Keratinocyte (primary cell): ENCODE measurements around the gene KRTAP10-11. TPM values are rescaled to one million over a fixed set of nuclear protein-coding genes. Genes with fewer than 3 reads are reported as not detected.

Experiments
- DNase-seq: peaks from one replicate; pipeline ENCODE4 v3.0.0-alpha.2; 2011; ENCODE audit warnings: low read depth, missing footprints, low spot score
- FAIRE-seq: peaks from 2 replicates; lab custom pipeline; 2011; peaks lifted over from hg19 to GRCh38; lab: Jason Lieb, UNC
- H2AFZ ChIP-seq: 2 replicates; pipeline ENCODE4 v1.6.0; 2012; ENCODE audit warnings: low read length, control low read depth, inconsistent platforms; ENCODE audit not compliant: control insufficient read depth
- H3K27ac ChIP-seq: 2 replicates; pipeline ENCODE4 v1.5.1; 2011; ENCODE audit warnings: low read length; ENCODE audit not compliant: control insufficient read depth, insufficient read depth
- H3K27me3 ChIP-seq: 3 replicates; pipeline ENCODE4 v1.6.0; 2011; ENCODE audit warnings: low read length; ENCODE audit not compliant: control insufficient read depth, insufficient read depth; ENCODE audit errors: extremely low read depth
- H3K36me3 ChIP-seq, 2 experiments: 2 replicates in 1 of 2; 3 replicates in 1 of 2; pipeline ENCODE4 v1.5.1; 2011; ENCODE audit warnings: low read length in 2 of 2, mild to moderate bottlenecking in 1 of 2; ENCODE audit not compliant: control insufficient read depth in 2 of 2, insufficient read depth in 2 of 2; ENCODE audit errors: extremely low read depth in 1 of 2
- H3K4me1 ChIP-seq: 3 replicates; pipeline ENCODE4 v1.5.1; 2011; ENCODE audit warnings: low read length; ENCODE audit not compliant: control insufficient read depth, insufficient read depth; ENCODE audit errors: extremely low read depth
- H3K4me2 ChIP-seq: 3 replicates; pipeline ENCODE4 v1.6.0; 2011; ENCODE audit warnings: low read depth, low read length; ENCODE audit not compliant: control insufficient read depth, insufficient read depth; ENCODE audit errors: extremely low read depth
- H3K4me3 ChIP-seq, 3 experiments: fragments of 200-600 bp in 1 of 3; sonication (generic) in 1 of 3; 2 replicates in 2 of 3; 3 replicates in 1 of 3; pipeline ENCODE4 v1.5.1; 2011 to 2016; ENCODE audit warnings: low read length in 3 of 3, mild to moderate bottlenecking in 3 of 3, control low read depth in 2 of 3, inconsistent platforms in 1 of 3, low read depth in 1 of 3, mixed read lengths in 1 of 3, mixed run types in 1 of 3, moderate library complexity in 1 of 3; ENCODE audit not compliant: control insufficient read depth in 2 of 3, insufficient read depth in 2 of 3; ENCODE audit errors: extremely low read depth in 1 of 3
- H3K79me2 ChIP-seq: 2 replicates; pipeline ENCODE4 v1.6.0; 2012; ENCODE audit warnings: low read length; ENCODE audit not compliant: control insufficient read depth, insufficient read depth
- H3K9ac ChIP-seq: 3 replicates; pipeline ENCODE4 v1.6.0; 2011; ENCODE audit warnings: low read length; ENCODE audit not compliant: control insufficient read depth, insufficient read depth; ENCODE audit errors: extremely low read depth
- H3K9me1 ChIP-seq: 3 replicates; pipeline ENCODE4 v1.6.0; 2011; ENCODE audit warnings: low read length; ENCODE audit not compliant: control insufficient read depth, insufficient read depth; ENCODE audit errors: extremely low read depth
- H3K9me3 ChIP-seq: 2 replicates; pipeline ENCODE4 v1.5.1; 2012; ENCODE audit warnings: low read depth, low read length; ENCODE audit not compliant: control insufficient read depth
- H4K20me1 ChIP-seq: 3 replicates; pipeline ENCODE4 v1.6.0; 2011; ENCODE audit warnings: low read length; ENCODE audit not compliant: control insufficient read depth, insufficient read depth; ENCODE audit errors: extremely low read depth
- EZH2 ChIP-seq: IDR thresholded peaks from one replicate; pipeline ENCODE4 v1.6.1; 2012; ENCODE audit warnings: inconsistent platforms, mild to moderate bottlenecking, low read length, moderate library complexity
- dilution Hi-C: fragments of 300-500 bp; cut with MboI; formaldehyde crosslinking; loops from one replicate; pipeline ENCODE4 v1.7.0; 2020; ENCODE audit warnings: low sequenced_read_pairs; ENCODE audit not compliant: extremely low pct_ligation_motif_present
- polyA plus RNA-seq, 5 experiments: library from polyadenylated mRNA; depleted of rRNA in 3 of 5; stranded (reverse) in 3 of 5; stranded (forward) in 1 of 5; unstranded in 1 of 5; fragments of >200 nt; gene quantifications; 1 replicate in 1 of 5; 2 replicates in 3 of 5; 3 replicates in 1 of 5; pipeline versions ENCODE4 v1.2.1 to v1.2.3, GENCODE V29; 2011 to 2012; ENCODE audit warnings: missing spikeins in 2 of 5, low read depth in 1 of 5, low replicate concordance in 1 of 5
- TF ChIP-seq, protein P1 (sequence below), 3 experiments: IDR thresholded peaks in 1 of 3; conservative IDR thresholded peaks in 1 of 3; optimal IDR thresholded peaks in 1 of 3; 2 replicates in 2 of 3; 3 replicates in 1 of 3; pipeline versions ENCODE3 to v1.5.1; 2011; ENCODE audit warnings: low read length in 3 of 3, mild to moderate bottlenecking in 3 of 3, moderate library complexity in 2 of 3, control low read depth in 1 of 3, inconsistent platforms in 1 of 3; ENCODE audit not compliant: insufficient read depth in 2 of 3; ENCODE audit errors: extremely low read depth in 1 of 3

KRTAP10-11 gene
- polyA plus RNA-seq, 1 donor (not counting 4 experiments of a cell fraction or from before 2014, with no cell fraction given) = not detected

DNA sequence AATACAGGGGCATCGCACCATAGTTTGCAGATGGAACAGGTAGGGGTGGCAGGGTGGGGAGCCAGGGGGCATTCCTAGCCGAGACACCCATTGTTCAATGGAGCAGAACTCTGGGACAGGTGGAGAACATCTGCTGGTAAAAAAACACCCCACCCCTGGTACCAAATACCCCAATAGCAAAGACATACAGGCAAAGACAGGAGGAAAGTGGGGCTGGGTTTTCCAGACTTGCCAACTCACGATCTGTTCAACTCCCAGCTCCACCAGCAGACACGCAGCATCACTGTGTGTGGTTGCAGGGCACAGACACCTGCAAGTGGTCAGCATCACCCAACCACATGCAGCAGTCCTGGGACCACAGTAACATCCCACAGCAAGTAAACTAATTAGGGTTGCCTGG, 34.7 kb upstream of the KRTAP10-11 start:
- H3K4me1 ChIP-seq = peaks cover 4% of the 10 kb centered on the region
- no peak overlapping the region for H3K27ac ChIP-seq
- TF ChIP-seq, protein P1, sequence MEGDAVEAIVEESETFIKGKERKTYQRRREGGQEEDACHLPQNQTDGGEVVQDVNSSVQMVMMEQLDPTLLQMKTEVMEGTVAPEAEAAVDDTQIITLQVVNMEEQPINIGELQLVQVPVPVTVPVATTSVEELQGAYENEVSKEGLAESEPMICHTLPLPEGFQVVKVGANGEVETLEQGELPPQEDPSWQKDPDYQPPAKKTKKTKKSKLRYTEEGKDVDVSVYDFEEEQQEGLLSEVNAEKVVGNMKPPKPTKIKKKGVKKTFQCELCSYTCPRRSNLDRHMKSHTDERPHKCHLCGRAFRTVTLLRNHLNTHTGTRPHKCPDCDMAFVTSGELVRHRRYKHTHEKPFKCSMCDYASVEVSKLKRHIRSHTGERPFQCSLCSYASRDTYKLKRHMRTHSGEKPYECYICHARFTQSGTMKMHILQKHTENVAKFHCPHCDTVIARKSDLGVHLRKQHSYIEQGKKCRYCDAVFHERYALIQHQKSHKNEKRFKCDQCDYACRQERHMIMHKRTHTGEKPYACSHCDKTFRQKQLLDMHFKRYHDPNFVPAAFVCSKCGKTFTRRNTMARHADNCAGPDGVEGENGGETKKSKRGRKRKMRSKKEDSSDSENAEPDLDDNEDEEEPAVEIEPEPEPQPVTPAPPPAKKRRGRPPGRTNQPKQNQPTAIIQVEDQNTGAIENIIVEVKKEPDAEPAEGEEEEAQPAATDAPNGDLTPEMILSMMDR (optimal IDR thresholded peaks at IDR 0.05 in 1 of 3, IDR thresholded peaks at IDR 0.05 in 1 of 3, conservative IDR thresholded peaks at IDR 0.05 in 1 of 3; ENCODE audit: extremely low read depth in 1 of 3, insufficient read depth in 2 of 3, low read length in 3 of 3) = no peak
- no peak for TF ChIP-seq EZH2
- no peak overlapping the region for H3K4me2 ChIP-seq
- H3K9me1 ChIP-seq = no peaks in the 10 kb centered on the region
- no peaks in the 10 kb centered on the region for H4K20me1 ChIP-seq
- H2AFZ ChIP-seq = no peak overlapping the region
- no peak overlapping the region for H3K4me3 ChIP-seq
- FAIRE-seq = no peak
- no peak overlapping the region for H3K9ac ChIP-seq
- H3K9me3 ChIP-seq = peaks cover 7% of the 10 kb centered on the region
- dilution Hi-C loops = no loop called here
- no peak for DNase-seq
- H3K27me3 ChIP-seq = peaks cover 15% of the 10 kb centered on the region
- H3K36me3 ChIP-seq = no peaks in the 10 kb centered on the region
- no peaks in the 10 kb centered on the region for H3K79me2 ChIP-seq

DNA sequence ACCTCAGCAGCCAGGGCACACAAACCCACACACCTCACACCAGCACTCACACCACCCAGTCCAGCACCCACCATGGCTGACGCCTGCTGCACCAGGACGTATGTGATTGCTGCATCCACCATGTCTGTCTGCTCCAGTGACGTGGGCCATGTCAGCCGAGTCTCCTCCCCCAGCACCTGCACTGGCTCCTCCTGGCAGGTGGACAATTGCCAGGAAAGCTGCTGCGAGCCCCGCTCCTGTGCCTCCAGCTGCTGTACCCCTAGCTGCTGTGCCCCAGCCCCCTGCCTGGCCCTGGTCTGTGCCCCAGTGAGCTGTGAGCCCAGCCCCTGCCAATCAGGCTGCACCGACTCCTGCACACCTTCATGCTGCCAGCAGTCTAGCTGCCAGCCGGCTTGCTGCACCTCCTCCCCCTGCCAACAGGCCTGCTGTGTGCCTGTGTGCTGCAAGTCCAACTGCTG, 34.2 kb upstream of the KRTAP10-11 start, which contains the start of gene KRTAP10-8:
Gene KRTAP10-8 (plus strand): TSS at position 51 of the 458 bp plus-strand sequence. CDS start 22 bp downstream, at position 73.
- Histone ChIP-seq H3K9ac (no peak within 1 kb of the TSS), H3K4me2 (no peak within 1 kb of the TSS), H3K27me3 (peaks cover 19% of the 10 kb centered on the region), H2AFZ (no peak within 1 kb of the TSS), H3K79me2 (no peaks in the 10 kb centered on the region), H3K9me3 (peaks cover 7% of the 10 kb centered on the region), H3K4me1 (peaks cover 7% of the 10 kb centered on the region), H4K20me1 (no peaks in the 10 kb centered on the region), H3K4me3 (no peak within 1 kb of the TSS), H3K27ac (no peak within 1 kb of the TSS), H3K36me3 (no peaks in the 10 kb centered on the region), H3K9me1 (no peaks in the 10 kb centered on the region)
- FAIRE-seq (no peak), DNase-seq (no peak)
- dilution Hi-C loops = no loop called here
- TF ChIP-seq, protein P1 (optimal IDR thresholded peaks at IDR 0.05 in 1 of 3, IDR thresholded peaks at IDR 0.05 in 1 of 3, conservative IDR thresholded peaks at IDR 0.05 in 1 of 3; ENCODE audit: extremely low read depth in 1 of 3, insufficient read depth in 2 of 3, low read length in 3 of 3) = no peak
- TF ChIP-seq EZH2 = no peak
